HEK293 (cell line): Measurements from ENCODE around the gene HOXB9.

ENCODE experiments used
- EGR2 ChIP-seq: fragments of 450-650 bp; formaldehyde crosslinking; IDR thresholded peaks from 2 replicates; pipeline ENCODE4 v1.5.1; 2016; ENCODE audit warnings: low read depth, missing biosample characterization, missing genetic modification characterization
- GLI2 ChIP-seq: fragments of 450-650 bp; formaldehyde crosslinking; IDR thresholded peaks from 2 replicates; pipeline ENCODE4; 2017; ENCODE audit warnings: missing biosample characterization, missing genetic modification characterization, low read depth, borderline replicate concordance
- GLI4 ChIP-seq: fragments of 450-650 bp; formaldehyde crosslinking; IDR thresholded peaks from 2 replicates; pipeline ENCODE4 v1.5.1; 2016; ENCODE audit warnings: missing biosample characterization, missing genetic modification characterization
- GLIS1 ChIP-seq: fragments of 450-650 bp; formaldehyde crosslinking; IDR thresholded peaks from 2 replicates; pipeline ENCODE4 v1.5.1; 2016; ENCODE audit warnings: missing biosample characterization, missing genetic modification characterization
- MEIS1 ChIP-seq: sonication (generic); formaldehyde crosslinking; IDR thresholded peaks from 2 replicates; pipeline ENCODE4 v1.8.1; 2022; ENCODE audit warnings: missing genetic modification reagents, mild to moderate bottlenecking, borderline replicate concordance
- REPIN1 ChIP-seq: fragments of 450-650 bp; formaldehyde crosslinking; IDR thresholded peaks from 2 replicates; pipeline ENCODE4 v1.5.1; 2017; ENCODE audit warnings: missing biosample characterization, missing genetic modification characterization, low read depth
- SCRT2 ChIP-seq: fragments of 450-650 bp; formaldehyde crosslinking; IDR thresholded peaks from 2 replicates; pipeline ENCODE4 v1.5.1; 2016; ENCODE audit warnings: missing biosample characterization, missing genetic modification characterization
- ZBTB7A ChIP-seq: fragments of 450-650 bp; formaldehyde crosslinking; IDR thresholded peaks from 2 replicates; pipeline ENCODE4 v1.5.1; 2016; ENCODE audit warnings: low read depth, missing biosample characterization, missing genetic modification characterization
- ZFHX2 ChIP-seq: fragments of 450-650 bp; formaldehyde crosslinking; conservative IDR thresholded peaks from 2 replicates; pipeline ENCODE4 v1.5.1; 2016; ENCODE audit warnings: missing biosample characterization, missing genetic modification characterization
- ZFP69B ChIP-seq: fragments of 450-650 bp; formaldehyde crosslinking; IDR thresholded peaks from 2 replicates; pipeline ENCODE4 v1.5.1; 2016; ENCODE audit warnings: missing biosample characterization, missing genetic modification characterization
- ZNF10 ChIP-seq: fragments of 450-650 bp; formaldehyde crosslinking; IDR thresholded peaks from 2 replicates; pipeline ENCODE4 v1.5.1; 2017; ENCODE audit warnings: missing biosample characterization, missing genetic modification characterization
- ZNF112 ChIP-seq: fragments of 450-650 bp; formaldehyde crosslinking; IDR thresholded peaks from 2 replicates; pipeline ENCODE4 v1.5.0; 2017; ENCODE audit warnings: missing biosample characterization, missing genetic modification characterization
- ZNF114 ChIP-seq: fragments of 450-650 bp; formaldehyde crosslinking; IDR thresholded peaks from 2 replicates; pipeline ENCODE4 v1.5.0; 2017; ENCODE audit warnings: missing biosample characterization, missing genetic modification characterization
- ZNF292 ChIP-seq: fragments of 450-650 bp; formaldehyde crosslinking; IDR thresholded peaks from 2 replicates; pipeline ENCODE4 v1.5.1; 2016; ENCODE audit warnings: low read depth, missing biosample characterization, missing genetic modification characterization, borderline replicate concordance
- ZNF335 ChIP-seq: fragments of 450-650 bp; formaldehyde crosslinking; conservative IDR thresholded peaks from 2 replicates; pipeline ENCODE4 v1.5.1; 2016; ENCODE audit warnings: missing biosample characterization, missing genetic modification characterization
- ZNF341 ChIP-seq: fragments of 450-650 bp; formaldehyde crosslinking; IDR thresholded peaks from 2 replicates; pipeline ENCODE4; 2016; ENCODE audit warnings: low read depth, missing biosample characterization, missing genetic modification characterization
- ZNF366 ChIP-seq: fragments of 450-650 bp; formaldehyde crosslinking; conservative IDR thresholded peaks from 2 replicates; pipeline ENCODE4 v1.5.1; 2016; ENCODE audit warnings: missing biosample characterization, missing genetic modification characterization
- ZNF394 ChIP-seq: fragments of 450-650 bp; formaldehyde crosslinking; IDR thresholded peaks from 2 replicates; pipeline ENCODE4 v1.5.1; 2016; ENCODE audit warnings: missing biosample characterization, missing genetic modification characterization, mild to moderate bottlenecking, moderate library complexity, borderline replicate concordance
- ZNF404 ChIP-seq: fragments of 450-650 bp; formaldehyde crosslinking; IDR thresholded peaks from 2 replicates; pipeline ENCODE4 v1.5.1; 2017; ENCODE audit warnings: missing biosample characterization, missing genetic modification characterization
- ZNF426 ChIP-seq: fragments of 450-650 bp; formaldehyde crosslinking; IDR thresholded peaks from 2 replicates; pipeline ENCODE4 v1.5.1; 2017; ENCODE audit warnings: missing biosample characterization, missing genetic modification characterization, mild to moderate bottlenecking, inconsistent platforms, moderate library complexity
- ZNF473 ChIP-seq: fragments of 450-650 bp; formaldehyde crosslinking; IDR thresholded peaks from 2 replicates; pipeline ENCODE4 v1.5.1; 2017; ENCODE audit warnings: missing biosample characterization, missing genetic modification characterization
- ZNF555 ChIP-seq: fragments of 450-650 bp; formaldehyde crosslinking; conservative IDR thresholded peaks from 2 replicates; pipeline ENCODE4 v1.5.1; 2017; ENCODE audit warnings: missing biosample characterization, mild to moderate bottlenecking, missing genetic modification characterization, inconsistent platforms
- ZNF560 ChIP-seq: fragments of 450-650 bp; formaldehyde crosslinking; IDR thresholded peaks from 2 replicates; pipeline ENCODE4 v1.5.1; 2017; ENCODE audit warnings: missing biosample characterization, missing genetic modification characterization, borderline replicate concordance
- ZNF600 ChIP-seq: fragments of 450-650 bp; formaldehyde crosslinking; IDR thresholded peaks from 2 replicates; pipeline ENCODE4 v1.5.1; 2016; ENCODE audit warnings: missing biosample characterization, missing genetic modification characterization
- ZNF660 ChIP-seq: fragments of 450-650 bp; IDR thresholded peaks from 2 replicates; pipeline ENCODE4 v1.5.1; 2018; ENCODE audit warnings: missing biosample characterization, mild to moderate bottlenecking, missing genetic modification characterization
- ZNF76 ChIP-seq: fragments of 450-650 bp; formaldehyde crosslinking; IDR thresholded peaks from 2 replicates; pipeline ENCODE4; 2016; ENCODE audit warnings: low read depth, missing biosample characterization, missing genetic modification characterization, borderline replicate concordance
- TF ChIP-seq, protein P1 (sequence below): fragments of 450-650 bp; formaldehyde crosslinking; IDR thresholded peaks from 2 replicates; pipeline ENCODE4 v1.5.1; 2016; ENCODE audit warnings: missing biosample characterization, missing genetic modification characterization, low read depth
- TF ChIP-seq, protein P2 (sequence below): fragments of 450-650 bp; IDR thresholded peaks from 2 replicates; pipeline ENCODE4 v1.5.1; 2018; ENCODE audit warnings: missing biosample characterization, mild to moderate bottlenecking, missing genetic modification characterization
- TF ChIP-seq, protein P3 (sequence below): fragments of 450-650 bp; formaldehyde crosslinking; IDR thresholded peaks from 2 replicates; pipeline ENCODE4 v1.5.1; 2016; ENCODE audit warnings: missing biosample characterization, missing genetic modification characterization
- TF ChIP-seq, protein P4 (sequence below): IDR thresholded peaks from 2 replicates; pipeline ENCODE4 v1.6.1; 2011; ENCODE audit warnings: mild to moderate bottlenecking, low read depth, low read length, borderline replicate concordance
- TF ChIP-seq, protein P5 (sequence below): fragments of 450-650 bp; formaldehyde crosslinking; IDR thresholded peaks from 2 replicates; pipeline ENCODE4; 2016; ENCODE audit warnings: missing biosample characterization, missing genetic modification characterization
- TF ChIP-seq, protein P6 (sequence below): fragments of 450-650 bp; formaldehyde crosslinking; IDR thresholded peaks from 2 replicates; pipeline ENCODE4 v1.5.1; 2016; ENCODE audit warnings: missing biosample characterization, missing genetic modification characterization

The HOXB9 gene

DNA sequence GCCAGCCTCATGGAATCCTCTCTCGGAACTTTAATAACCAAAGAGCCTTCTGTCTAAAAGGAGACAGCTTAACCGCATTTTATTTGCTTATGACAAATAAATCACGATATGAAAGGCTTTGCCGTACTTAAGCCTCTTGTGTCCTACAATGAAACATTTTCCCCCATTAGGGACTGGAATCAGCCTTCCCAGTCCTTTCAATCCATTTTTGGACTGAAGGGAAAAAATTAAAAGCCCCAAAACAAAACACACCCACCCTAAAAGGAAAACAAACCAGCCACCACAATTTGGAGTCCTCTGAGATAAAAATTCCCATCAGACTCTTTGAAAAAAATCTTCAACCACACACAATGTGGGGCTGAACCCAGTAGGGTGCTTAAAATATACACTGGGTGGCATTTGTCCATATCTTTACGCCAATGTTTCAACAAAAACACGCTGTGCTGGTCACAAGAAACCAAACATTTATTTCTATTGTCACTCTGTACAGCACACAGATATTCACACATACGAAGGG is 51.0 kb downstream of the HOXB9 start (continued):
- TF ChIP-seq, protein P1, sequence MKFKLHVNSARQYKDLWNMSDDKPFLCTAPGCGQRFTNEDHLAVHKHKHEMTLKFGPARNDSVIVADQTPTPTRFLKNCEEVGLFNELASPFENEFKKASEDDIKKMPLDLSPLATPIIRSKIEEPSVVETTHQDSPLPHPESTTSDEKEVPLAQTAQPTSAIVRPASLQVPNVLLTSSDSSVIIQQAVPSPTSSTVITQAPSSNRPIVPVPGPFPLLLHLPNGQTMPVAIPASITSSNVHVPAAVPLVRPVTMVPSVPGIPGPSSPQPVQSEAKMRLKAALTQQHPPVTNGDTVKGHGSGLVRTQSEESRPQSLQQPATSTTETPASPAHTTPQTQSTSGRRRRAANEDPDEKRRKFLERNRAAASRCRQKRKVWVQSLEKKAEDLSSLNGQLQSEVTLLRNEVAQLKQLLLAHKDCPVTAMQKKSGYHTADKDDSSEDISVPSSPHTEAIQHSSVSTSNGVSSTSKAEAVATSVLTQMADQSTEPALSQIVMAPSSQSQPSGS (tag by site-specific recombination), result no peak
- no peak for TF ChIP-seq ZNF560 (tag by site-specific recombination)
- no peak for TF ChIP-seq ZNF394 (tag by site-specific recombination)
- TF ChIP-seq ZNF426 (tag by site-specific recombination), result no peak
- peak; percentile 76 for TF ChIP-seq GLI2 (tag by site-specific recombination)
- no peak for TF ChIP-seq REPIN1 (tag by site-specific recombination)
- no peak for TF ChIP-seq ZBTB7A (tag by site-specific recombination)
- TF ChIP-seq ZNF76 (tag by site-specific recombination), result peak; percentile 35; the same call in 1 of the 2 replicates
- TF ChIP-seq ZNF114 (tag by site-specific recombination), result no peak
- TF ChIP-seq ZNF341, result peak; percentile 50; the same call in 1 of the 2 replicates
- 0 out of 2 replicates have a peak, but pooled peaks have one; percentile 39 for TF ChIP-seq ZNF10 (tag by site-specific recombination)
- TF ChIP-seq ZNF473 (tag by site-specific recombination), result no peak
- peak; percentile 47; the same call in 1 of the 2 replicates for TF ChIP-seq GLIS1 (tag by site-specific recombination)
- TF ChIP-seq, protein P2, sequence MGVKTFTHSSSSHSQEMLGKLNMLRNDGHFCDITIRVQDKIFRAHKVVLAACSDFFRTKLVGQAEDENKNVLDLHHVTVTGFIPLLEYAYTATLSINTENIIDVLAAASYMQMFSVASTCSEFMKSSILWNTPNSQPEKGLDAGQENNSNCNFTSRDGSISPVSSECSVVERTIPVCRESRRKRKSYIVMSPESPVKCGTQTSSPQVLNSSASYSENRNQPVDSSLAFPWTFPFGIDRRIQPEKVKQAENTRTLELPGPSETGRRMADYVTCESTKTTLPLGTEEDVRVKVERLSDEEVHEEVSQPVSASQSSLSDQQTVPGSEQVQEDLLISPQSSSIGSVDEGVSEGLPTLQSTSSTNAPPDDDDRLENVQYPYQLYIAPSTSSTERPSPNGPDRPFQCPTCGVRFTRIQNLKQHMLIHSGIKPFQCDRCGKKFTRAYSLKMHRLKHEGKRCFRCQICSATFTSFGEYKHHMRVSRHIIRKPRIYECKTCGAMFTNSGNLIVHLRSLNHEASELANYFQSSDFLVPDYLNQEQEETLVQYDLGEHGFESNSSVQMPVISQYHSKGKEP, result no peak; the same call in 1 of the 2 replicates
- TF ChIP-seq ZFHX2 (tag by site-specific recombination), result peak; percentile 26; the same call in 1 of the 2 replicates
- TF ChIP-seq, protein P3, sequence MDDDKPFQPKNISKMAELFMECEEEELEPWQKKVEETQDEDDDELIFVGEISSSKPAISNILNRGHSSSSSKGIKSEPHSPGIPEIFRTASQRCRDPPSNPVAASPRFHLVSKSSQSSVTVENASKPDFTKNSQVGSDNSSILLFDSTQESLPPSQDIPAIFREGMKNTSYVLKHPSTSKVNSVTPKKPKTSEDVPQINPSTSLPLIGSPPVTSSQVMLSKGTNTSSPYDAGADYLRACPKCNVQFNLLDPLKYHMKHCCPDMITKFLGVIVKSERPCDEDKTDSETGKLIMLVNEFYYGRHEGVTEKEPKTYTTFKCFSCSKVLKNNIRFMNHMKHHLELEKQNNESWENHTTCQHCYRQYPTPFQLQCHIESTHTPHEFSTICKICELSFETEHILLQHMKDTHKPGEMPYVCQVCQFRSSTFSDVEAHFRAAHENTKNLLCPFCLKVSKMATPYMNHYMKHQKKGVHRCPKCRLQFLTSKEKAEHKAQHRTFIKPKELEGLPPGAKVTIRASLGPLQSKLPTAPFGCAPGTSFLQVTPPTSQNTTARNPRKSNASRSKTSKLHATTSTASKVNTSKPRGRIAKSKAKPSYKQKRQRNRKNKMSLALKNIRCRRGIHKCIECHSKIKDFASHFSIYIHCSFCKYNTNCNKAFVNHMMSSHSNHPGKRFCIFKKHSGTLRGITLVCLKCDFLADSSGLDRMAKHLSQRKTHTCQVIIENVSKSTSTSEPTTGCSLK (tag by site-specific recombination), result no peak
- TF ChIP-seq, protein P4, sequence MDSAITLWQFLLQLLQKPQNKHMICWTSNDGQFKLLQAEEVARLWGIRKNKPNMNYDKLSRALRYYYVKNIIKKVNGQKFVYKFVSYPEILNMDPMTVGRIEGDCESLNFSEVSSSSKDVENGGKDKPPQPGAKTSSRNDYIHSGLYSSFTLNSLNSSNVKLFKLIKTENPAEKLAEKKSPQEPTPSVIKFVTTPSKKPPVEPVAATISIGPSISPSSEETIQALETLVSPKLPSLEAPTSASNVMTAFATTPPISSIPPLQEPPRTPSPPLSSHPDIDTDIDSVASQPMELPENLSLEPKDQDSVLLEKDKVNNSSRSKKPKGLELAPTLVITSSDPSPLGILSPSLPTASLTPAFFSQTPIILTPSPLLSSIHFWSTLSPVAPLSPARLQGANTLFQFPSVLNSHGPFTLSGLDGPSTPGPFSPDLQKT, result no peak
- TF ChIP-seq ZFP69B (tag by site-specific recombination), result peak; percentile 49
- TF ChIP-seq, protein P5, sequence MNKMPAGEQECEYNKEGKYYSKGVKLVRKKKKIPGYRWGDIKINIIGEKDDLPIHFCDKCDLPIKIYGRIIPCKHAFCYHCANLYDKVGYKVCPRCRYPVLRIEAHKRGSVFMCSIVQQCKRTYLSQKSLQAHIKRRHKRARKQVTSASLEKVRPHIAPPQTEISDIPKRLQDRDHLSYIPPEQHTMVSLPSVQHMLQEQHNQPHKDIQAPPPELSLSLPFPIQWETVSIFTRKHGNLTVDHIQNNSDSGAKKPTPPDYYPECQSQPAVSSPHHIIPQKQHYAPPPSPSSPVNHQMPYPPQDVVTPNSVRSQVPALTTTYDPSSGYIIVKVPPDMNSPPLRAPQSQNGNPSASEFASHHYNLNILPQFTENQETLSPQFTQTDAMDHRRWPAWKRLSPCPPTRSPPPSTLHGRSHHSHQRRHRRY (tag by site-specific recombination), result 0 out of 2 replicates have a peak, but pooled peaks have one; percentile 61
- TF ChIP-seq GLI4 (tag by site-specific recombination), result no peak
- TF ChIP-seq ZNF335 (tag by site-specific recombination), result peak; percentile 30
- 0 out of 2 replicates have a peak, but pooled peaks have one; percentile 33 for TF ChIP-seq ZNF600 (tag by site-specific recombination)
- peak; percentile 84 for TF ChIP-seq ZNF366
- no peak for TF ChIP-seq EGR2 (tag by site-specific recombination)
- no peak for TF ChIP-seq MEIS1 (CRISPR knock-in tag)
- TF ChIP-seq SCRT2 (tag by site-specific recombination), result no peak
- no peak for TF ChIP-seq ZNF292 (tag by site-specific recombination)
- TF ChIP-seq, protein P6, sequence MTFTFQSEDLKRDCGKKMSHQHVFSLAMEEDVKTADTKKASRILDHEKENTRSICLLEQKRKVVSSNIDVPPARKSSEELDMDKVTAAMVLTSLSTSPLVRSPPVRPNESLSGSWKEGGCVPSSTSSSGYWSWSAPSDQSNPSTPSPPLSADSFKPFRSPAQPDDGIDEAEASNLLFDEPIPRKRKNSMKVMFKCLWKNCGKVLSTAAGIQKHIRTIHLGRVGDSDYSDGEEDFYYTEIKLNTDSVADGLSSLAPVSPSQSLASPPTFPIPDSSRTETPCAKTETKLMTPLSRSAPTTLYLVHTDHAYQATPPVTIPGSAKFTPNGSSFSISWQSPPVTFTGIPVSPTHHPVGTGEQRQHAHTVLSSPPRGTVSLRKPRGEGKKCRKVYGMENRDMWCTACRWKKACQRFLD (tag by site-specific recombination), result no peak
- no peak for TF ChIP-seq ZNF404 (tag by site-specific recombination)
- 0 out of 2 replicates have a peak, but pooled peaks have one; percentile 14 for TF ChIP-seq ZNF660 (tag by site-specific recombination)
- no peak for TF ChIP-seq ZNF112 (tag by site-specific recombination)
- TF ChIP-seq ZNF555, result no peak
